Brain microvascular endothelial cell (primary cell): ENCODE results near the gene TCF12.

Experiments used
- DNase-seq: peaks from one replicate; pipeline ENCODE4 v3.0.0-alpha.2; 2020
- H3K27ac ChIP-seq: fragments of 250-450 bp; sonication (Bioruptor Pico); 2 replicates; pipeline ENCODE4 v1.5.1; 2020; ENCODE audit warnings: mild to moderate bottlenecking, moderate library complexity
- H3K27me3 ChIP-seq: fragments of 250-450 bp; sonication (Bioruptor Pico); replicated peaks from 2 replicates; pipeline ENCODE4 v1.5.1; 2020; ENCODE audit warnings: mild to moderate bottlenecking
- H3K36me3 ChIP-seq: fragments of 250-450 bp; sonication (Bioruptor Pico); replicated peaks from 2 replicates; pipeline ENCODE4 v1.5.1; 2020; ENCODE audit warnings: mild to moderate bottlenecking
- H3K4me3 ChIP-seq: 2 replicates; pipeline ENCODE4 v1.5.1; 2011; ENCODE audit warnings: low read depth, mild to moderate bottlenecking, control low read depth, low read length, moderate library complexity
- CTCF ChIP-seq: IDR thresholded peaks from 2 replicates; pipeline ENCODE4 v1.5.1; 2011; ENCODE audit warnings: low read depth, mild to moderate bottlenecking, moderate library complexity, low read length, control low read depth, inconsistent platforms; ENCODE audit errors: missing control alignments
- in situ Hi-C: cut with HindIII; loops from 2 replicates; pipeline ENCODE4 v1.10.0; 2017; ENCODE audit warnings: low sequenced_read_pairs, low pct_ligation_motif_present

TCF12 gene

GRCh38 chr15:56879502-56879901 is 38.9 kb upstream of the TCF12 start:
- in situ Hi-C loops: no loop called here
- Histone ChIP-seq H3K4me3 (no peak overlapping the region), H3K27me3 (no peaks in the 10 kb centered on the region), H3K36me3 (no peaks in the 10 kb centered on the region), H3K27ac (no peak overlapping the region)
- no peak for DNase-seq
- no peak for TF ChIP-seq CTCF

GRCh38 chr15:56883088-56883487 is 35.4 kb upstream of the TCF12 start:
- DNase-seq: no peak
- in situ Hi-C loops: no loop called here
- Histone ChIP-seq H3K27ac (no peak overlapping the region), H3K4me3 (no peak overlapping the region), H3K36me3 (no peaks in the 10 kb centered on the region), H3K27me3 (no peaks in the 10 kb centered on the region)
- no peak for TF ChIP-seq CTCF

- DNase-seq: peak; percentile 2
Measured at GRCh38 chr15:56886363-56886931, 32.0 kb upstream of the TCF12 start.

GRCh38 chr15:56886932-56887781 is 31.3 kb upstream of the TCF12 start:
- in situ Hi-C loops: no loop called here
- peak; percentile 23 for TF ChIP-seq CTCF
- peak overlapping the region; percentile 55 for H3K4me3 ChIP-seq
- peak; percentile 88 for DNase-seq
- no peaks in the 10 kb centered on the region for H3K36me3 ChIP-seq
- H3K27me3 ChIP-seq: no peaks in the 10 kb centered on the region
- peak overlapping the region; percentile 71 for H3K27ac ChIP-seq

More at GRCh38 chr15:56886363-56886931, 32.0 kb upstream of the TCF12 start:
- peak overlapping the region; percentile 54 for H3K4me3 ChIP-seq
- in situ Hi-C loops: no loop called here
- H3K27ac ChIP-seq: peak overlapping the region; percentile 71
- no peak for TF ChIP-seq CTCF
- no peaks in the 10 kb centered on the region for H3K36me3 ChIP-seq
- H3K27me3 ChIP-seq: no peaks in the 10 kb centered on the region

- H3K27ac ChIP-seq: peak overlapping the region; percentile 71
- no peak for TF ChIP-seq CTCF
- H3K27me3 ChIP-seq: no peaks in the 10 kb centered on the region
- H3K4me3 ChIP-seq: peak overlapping the region; percentile 55
- in situ Hi-C loops: no loop called here
- DNase-seq: no peak
- H3K36me3 ChIP-seq: no peaks in the 10 kb centered on the region
Measured at GRCh38 chr15:56887782-56888438, 30.5 kb upstream of the TCF12 start.
